Left hindlimb (tissue), 1 donor: ENCODE results near the gene KCNC3.

Experiments used
- DNase-seq: peaks from one replicate; pipeline ENCODE4 v3.0.0-alpha.2; 2018

Gene KCNC3

DNA sequence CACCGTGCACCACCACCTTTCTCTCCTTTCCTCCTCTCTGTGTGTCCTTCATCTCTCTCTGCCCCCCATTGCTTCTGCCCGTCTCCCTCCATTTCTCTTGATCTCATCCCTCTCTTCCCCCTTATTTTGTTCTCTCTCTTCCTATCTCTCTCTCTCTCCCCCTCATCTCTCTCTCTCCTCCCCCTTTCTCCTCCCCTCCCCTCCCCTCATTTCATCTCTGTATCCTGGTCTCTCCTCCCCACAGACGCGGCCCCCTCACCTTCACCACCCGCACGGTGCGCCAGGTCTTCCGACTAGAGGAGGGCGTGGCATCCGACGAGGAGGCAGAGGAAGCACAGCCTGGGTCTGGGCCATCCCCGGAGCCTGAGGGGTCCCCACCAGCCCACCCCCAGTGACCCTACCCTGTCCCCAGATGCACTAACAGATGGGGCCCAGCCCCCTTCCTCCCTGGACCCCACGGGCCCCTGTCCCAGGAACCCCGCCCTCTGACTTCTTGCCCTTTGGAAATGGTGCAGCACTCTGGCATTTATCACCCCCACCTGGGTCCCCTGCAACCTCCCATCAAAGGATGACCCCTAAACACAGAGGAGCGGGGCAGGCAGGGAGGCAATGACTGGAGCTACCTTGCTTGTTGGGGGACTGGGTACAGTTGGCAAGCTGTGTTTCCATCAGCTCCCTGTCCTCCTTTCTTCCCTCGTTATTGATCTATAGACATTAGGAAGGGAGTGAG lies 19.6 kb downstream of the KCNC3 start:
- no peak for DNase-seq

DNA sequence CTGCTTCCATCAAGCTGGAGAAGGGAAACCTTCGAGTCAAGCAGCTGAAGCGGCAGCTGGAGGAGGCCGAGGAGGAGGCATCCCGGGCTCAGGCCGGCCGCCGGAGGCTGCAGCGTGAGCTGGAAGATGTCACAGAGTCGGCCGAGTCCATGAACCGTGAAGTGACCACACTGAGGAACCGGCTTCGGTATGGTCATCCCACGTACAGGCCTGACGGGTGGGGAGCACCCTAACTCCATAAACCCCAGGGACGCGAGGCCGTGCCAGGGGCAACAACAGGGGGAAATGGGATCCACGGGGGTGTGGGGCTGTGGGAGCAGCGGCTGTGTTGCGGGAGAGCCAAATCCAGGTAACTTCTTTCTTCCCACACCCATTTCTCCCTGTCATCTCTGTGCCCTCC lies 20.2 kb downstream of the KCNC3 start:
- no peak for DNase-seq

DNA sequence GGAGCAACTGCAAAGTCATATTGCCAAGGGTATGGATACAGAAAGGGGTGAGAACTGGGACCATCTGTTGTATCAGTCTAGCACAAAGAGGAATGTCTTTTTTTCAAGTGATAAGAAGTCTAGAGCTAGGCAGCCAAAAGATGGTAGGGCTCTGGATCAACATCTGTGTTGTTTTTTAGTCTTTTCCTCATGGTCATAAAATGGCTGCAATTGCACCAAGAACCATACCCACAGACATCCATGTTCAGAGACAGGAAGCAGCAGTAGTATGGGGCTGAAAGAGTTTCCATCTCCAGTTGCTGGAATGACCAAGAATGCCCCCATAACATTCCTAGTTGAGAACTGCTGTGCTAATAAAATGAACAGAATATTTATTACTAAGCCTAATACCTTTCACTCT lies 25.6 kb downstream of the KCNC3 start:
- DNase-seq, result no peak

DNA sequence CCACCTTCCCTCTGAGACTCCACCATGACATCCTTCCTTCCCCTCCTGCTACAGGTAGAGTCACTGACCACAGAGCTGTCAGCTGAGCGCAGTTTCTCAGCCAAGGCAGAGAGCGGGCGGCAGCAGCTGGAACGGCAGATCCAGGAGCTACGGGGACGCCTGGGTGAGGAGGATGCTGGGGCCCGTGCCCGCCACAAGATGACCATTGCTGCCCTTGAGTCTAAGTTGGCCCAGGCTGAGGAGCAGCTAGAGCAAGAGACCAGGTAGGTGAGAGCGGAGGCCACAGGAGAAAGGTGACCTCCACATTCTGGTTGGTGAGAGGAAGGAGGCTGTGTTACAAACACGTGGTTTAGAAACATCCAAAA lies 27.6 kb downstream of the KCNC3 start:
- no peak for DNase-seq

DNA sequence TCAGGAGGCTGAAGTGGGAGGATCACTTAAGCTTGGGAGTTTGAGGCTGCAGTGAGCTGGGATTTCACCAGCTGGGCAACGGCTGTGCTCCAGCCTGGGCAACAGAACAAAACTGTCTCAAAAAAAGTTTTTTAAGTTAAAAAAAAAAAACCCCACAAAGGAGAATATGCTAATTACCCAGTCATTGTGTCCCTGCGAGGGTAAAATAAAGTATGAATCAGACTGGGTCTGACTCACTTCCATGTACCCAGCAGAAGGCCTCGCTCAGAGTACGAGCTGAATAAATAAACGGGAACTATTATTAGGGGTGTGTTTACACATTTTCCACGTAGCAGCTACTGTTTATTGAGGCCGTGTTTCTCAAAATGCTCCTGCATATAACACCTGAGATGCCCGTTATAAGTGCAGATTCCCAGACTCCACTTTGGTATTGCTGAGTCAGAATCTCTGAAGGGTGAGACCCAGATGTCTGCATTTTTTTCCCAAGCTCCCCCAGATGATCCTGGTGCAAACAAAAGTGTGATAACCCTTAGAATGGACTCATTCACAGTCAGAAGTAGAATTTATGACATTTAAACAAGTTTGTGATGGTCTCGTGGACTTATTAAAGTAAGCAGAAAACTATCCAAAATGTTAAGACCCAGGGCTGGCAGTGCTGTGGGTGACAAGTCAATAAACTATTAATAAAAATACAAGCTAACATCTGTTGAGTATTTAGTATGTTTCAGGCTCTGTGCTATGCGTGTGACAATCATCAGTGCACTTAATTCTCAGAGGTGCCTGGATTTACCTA lies 28.2 kb downstream of the KCNC3 start:
- DNase-seq, result no peak

DNA sequence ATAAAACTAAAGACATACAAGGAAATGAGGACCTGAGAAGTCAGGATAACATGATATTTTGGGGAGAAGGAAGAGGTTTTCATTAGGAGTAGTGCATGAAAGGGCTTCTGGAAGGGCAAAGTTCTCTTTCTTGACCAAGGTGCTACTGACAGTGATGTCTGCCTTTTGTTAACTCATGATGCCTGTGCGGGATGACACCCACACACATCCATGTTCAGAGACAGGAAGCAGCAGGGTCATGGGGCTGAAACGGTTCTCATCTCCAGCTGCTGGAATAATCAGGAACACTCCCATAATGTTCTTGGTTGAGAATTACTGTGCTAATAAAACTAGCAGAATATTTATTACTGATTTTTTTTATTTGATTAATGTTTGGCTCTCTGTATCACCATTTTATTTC lies 29.1 kb downstream of the KCNC3 start:
- no peak for DNase-seq

DNA sequence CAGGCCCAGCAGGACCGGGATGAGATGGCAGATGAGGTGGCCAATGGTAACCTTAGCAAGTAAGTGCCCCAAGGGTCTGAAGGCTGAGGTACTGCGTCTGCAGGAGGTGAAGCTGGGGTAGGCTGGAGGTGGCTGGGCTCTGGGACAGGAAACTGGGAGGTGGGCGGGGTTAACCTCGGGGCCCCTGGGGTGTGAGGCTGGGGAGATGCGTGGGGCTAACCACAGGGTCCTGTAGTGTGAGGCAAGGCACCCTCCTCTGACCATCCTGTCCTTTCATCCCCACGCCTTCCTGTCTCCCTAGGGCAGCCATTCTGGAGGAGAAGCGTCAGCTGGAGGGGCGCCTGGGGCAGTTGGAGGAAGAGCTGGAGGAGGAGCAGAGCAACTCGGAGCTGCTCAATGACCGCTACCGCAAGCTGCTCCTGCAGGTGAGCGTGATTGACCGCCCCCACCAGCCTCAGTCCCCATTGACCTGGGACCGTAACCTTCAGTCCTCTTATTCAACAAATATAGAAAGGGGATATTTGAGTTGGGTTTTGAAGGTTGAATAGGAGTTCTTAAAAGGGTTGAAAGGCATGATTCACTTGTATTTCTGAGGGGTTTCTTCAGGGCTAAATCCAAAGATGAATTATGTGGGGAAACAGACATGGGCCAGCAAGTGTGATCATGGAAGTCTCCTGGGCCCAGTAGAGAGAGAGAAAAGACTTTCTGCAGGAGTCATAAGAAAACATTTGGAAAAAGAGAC lies 35.7 kb downstream of the KCNC3 start:
- DNase-seq, result no peak

DNA sequence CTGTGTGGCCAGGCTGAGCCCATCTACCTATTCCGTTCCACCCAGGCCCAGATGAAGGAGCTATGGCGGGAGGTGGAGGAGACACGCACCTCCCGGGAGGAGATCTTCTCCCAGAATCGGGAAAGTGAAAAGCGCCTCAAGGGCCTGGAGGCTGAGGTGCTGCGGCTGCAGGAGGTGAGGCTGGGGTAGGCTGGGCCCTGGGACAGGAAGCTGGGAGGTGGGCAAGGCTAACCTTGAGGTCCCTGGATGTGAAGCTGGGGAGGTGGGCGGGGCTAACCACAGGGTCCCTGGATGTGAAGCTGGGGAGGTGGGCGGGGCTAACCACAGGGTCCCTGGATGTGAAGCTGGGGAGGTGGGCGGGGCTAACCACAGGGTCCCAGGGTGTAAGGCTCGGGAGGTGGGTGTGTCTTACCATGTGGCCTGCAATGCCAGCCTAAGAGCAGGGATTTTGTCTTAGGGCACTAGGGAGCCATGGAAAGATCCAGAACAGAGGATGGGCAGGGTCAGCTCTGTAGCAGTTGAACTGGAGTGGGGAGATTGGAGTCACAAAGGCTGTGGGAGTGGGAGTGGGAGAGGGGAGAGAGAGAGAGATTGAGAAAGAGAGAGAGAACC lies 36.9 kb downstream of the KCNC3 start:
- no peak for DNase-seq

DNA sequence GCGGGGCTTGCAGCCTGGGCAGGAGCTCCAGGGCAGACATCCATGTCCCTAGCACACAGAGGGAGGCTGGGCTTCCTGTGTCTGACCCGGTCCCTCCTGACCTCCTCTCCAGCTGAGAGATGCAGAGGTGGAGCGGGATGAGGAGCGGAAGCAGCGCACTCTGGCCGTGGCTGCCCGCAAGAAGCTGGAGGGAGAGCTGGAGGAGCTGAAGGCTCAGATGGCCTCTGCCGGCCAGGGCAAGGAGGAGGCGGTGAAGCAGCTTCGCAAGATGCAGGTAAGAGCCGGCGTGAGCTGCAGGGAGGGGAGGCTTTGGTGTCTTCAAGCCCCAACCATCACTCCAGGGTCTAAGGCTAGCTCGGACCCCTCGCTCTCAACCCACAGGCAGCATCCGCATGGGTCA lies 38.4 kb downstream of the KCNC3 start:
- DNase-seq, result no peak

DNA sequence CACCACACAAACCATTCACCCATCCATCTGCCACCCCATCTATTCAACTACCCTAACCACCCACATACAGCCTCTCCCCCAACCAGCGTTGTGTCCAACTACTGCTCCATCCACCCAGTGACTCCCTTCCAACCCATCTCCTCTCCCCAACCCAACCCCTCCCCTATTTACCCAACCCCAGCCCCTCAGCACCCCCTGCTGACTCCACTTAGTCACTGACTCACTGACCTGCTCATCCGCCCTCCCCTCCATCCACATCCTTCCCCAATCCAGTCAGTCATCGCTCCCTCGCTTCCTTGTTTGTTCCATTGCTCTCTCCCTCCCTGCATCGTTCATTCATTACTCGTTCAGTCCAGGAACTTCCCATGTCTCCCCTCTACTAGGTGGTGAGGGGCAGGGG lies 39.2 kb downstream of the KCNC3 start:
- no peak for DNase-seq

DNA sequence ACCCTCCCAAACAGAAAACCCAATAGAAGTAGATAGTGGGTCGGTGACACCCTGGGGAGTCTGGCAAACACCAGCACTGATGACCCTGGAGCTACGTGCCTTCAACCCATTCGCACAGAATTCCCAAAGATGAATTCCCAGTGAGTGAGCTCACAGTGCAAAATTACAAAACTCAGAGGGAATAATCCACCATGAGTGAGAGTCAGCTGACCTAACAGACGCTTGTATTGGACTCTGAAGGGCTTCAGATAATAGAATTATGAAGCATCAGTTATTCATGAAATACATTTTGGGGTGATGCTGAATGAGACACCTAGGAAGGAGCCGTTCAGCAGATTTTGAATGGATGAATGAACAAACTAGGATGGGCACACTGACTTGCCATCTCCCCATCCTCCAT lies 40.2 kb downstream of the KCNC3 start:
- no peak for DNase-seq

DNA sequence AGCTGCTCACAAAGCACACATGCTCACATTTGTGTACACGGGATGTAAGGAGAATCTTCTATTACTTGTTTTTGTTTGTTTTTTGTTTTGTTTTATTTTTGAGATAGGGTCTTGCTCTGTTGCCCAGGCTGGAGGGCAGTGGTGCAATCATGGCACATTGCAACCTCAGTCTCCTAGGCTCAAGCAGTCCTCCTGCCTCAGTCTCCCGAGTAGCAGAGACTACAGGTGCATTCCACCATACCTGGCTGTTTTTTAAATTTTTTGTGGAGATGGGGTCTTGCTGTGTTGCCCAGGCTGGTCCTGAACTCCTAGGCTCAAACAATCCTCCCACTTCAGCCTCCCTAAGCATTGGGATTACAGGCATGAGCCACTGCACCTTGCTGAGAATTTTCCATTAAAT lies 41.8 kb downstream of the KCNC3 start:
- no peak for DNase-seq

DNA sequence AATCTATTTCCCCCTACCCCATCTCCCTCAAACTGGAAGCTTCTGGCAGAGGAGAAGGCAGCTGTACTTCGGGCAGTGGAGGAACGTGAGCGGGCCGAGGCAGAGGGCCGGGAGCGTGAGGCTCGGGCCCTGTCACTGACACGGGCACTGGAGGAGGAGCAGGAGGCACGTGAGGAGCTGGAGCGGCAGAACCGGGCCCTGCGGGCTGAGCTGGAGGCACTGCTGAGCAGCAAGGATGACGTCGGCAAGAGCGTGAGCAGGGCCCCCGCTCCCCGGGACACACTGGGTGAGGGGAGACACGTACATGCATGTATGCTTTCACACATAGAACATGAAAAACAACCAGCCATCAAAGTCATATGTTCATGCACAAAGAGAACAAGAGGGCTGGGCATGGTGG lies 42.7 kb downstream of the KCNC3 start:
- no peak for DNase-seq

DNA sequence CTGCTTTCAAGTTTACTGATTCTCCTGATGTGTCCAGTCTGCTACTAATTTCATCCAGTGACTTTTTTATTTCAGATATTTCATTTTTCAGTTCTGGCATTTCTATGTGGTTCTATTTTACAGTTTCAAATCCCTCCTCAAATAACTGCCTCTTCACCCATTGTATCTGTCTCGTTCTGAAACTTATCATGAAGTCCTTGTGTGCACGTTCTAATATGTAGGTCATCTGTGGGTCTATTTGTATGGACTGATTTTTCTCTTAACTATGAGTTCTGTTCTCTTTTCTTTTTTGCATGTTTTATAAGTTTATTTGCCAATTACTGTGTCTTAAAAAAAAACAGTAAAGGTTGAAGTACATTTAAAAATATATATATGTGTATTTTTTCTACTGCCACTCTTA lies 43.3 kb downstream of the KCNC3 start:
- no peak for DNase-seq

DNA sequence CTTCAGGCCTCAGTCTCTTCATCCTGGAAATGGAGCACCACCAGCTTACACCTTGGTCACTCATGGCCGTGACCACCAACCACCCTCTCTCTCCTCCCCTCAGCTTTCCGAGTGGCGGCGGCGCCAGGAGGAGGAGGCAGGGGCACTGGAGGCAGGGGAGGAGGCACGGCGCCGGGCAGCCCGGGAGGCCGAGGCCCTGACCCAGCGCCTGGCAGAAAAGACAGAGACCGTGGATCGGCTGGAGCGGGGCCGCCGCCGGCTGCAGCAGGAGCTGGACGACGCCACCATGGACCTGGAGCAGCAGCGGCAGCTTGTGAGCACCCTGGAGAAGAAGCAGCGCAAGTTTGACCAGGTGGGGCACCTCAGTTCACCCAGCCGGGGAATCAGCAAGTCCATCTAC lies 47.7 kb downstream of the KCNC3 start:
- DNase-seq, result no peak

DNA sequence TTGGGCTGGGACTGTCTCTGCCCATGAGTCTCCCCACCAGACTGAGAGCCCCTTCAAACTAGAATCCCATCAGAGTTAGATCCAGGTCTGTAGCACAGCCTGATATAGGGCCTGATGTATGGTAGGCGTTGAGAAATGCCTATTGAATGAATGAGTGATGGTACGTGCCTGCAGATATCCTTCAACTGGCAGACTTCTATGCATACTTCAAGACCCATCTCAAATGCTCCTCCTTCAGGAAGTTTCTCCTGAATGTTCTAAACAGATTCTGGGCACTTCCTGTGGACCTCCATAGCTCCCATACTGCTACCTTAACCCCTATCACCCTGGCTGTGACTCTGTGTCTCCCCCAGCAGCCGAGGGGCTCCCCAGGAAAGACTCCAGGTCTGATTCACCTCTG lies 48.2 kb downstream of the KCNC3 start:
- no peak for DNase-seq

DNA sequence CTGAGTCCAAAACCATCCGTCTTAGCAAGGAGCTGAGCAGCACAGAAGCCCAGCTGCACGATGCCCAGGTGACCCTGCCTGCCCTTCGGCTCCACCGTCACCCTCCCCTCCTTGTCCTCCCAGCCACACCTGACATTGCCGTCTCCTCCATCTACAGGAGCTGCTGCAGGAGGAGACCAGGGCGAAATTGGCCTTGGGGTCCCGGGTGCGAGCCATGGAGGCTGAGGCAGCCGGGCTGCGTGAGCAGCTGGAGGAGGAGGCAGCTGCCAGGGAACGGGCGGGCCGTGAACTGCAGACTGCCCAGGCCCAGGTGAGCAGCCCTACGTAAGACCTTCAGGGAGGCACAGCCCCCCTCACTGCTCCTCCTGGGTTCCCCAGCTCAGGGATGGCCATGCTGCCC lies 49.1 kb downstream of the KCNC3 start:
- DNase-seq, result no peak

DNA sequence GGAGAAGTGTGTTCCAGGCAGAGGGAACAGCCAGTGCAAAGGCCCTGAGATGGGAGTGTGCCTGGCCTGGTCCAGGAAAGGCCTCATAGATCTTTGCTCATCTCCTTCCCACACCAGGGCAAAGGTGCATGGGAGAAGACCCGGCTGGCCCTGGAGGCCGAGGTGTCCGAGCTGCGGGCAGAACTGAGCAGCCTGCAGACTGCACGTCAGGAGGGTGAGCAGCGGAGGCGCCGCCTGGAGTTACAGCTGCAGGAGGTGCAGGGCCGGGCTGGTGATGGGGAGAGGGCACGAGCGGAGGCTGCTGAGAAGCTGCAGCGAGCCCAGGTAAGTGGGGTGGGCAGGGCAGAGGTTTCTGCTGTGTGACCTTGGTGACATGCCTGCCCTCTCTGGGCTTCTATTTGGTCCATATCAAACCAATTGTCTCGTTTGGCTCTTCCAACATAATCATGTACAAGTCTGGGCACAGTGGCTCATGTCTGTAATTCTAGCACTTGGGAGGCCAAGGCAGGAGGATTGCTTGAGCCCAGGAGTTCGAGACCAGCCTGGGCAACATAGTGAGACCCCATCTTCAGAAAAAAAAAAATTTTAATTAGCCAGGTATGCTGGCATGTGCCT lies 51.1 kb downstream of the KCNC3 start:
- no peak for DNase-seq

DNA sequence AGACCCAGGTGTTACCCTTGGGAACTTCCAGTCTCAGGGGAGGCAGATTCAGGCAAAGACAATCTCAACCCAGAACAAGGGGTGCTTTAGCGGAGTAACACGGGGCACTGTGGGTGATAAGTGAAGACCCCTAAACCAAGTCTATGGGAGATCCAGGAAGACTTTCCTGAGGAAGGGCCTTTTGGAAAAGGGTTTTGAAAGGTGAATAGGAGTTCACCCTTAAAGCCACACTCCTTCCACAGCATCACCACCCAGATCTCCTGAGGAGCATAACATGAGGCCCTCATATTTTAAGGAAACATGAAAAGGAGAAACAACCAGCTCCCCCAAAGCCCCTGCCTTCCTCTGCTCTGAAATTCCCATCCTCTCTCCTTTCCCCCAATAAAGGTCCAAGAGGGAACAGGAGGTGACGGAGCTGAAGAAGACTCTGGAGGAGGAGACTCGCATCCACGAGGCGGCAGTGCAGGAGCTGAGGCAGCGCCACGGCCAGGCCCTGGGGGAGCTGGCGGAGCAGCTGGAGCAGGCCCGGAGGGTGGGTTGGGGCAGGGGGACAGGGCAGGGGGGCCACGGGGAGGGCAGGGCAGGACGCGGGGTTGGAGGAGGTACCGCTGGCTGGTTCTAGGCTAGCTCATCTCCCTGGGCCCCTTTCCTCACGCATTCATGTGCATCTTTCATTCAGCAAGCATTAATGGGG lies 52.7 kb downstream of the KCNC3 start:
- no peak for DNase-seq

DNA sequence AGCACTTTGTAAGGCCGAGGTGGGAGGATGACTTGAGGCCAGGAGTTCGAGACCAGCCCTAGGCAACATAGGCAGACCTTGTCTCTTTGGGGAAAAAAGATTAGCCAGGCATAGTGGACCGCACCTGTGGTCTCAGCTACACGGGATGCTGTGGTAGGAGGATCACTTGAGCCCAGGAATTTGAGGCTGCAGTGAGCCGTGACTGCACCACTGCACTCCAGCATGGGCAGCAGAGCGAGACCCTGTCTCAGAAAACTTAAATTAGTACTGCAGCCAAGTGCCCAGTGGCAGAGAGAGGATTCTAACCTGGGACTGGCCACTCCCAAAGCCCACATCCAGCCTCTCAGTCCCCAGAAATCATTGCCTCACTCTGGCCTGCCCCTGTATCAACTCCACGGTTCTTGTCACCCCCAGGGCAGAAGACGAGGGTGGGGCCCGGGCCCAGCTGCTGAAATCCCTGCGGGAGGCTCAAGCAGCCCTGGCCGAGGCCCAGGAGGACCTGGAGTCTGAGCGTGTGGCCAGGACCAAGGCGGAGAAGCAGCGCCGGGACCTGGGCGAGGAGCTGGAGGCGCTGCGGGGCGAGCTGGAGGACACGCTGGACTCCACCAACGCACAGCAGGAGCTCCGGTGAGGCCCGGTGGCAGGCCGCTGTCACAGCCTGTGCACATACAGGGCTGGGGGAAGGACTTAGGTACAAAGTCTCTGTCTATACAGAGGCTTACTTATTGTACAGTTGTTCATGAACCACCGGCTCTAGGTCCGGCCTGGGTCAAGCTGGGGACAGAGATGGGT lies 53.4 kb downstream of the KCNC3 start:
- no peak for DNase-seq

DNA sequence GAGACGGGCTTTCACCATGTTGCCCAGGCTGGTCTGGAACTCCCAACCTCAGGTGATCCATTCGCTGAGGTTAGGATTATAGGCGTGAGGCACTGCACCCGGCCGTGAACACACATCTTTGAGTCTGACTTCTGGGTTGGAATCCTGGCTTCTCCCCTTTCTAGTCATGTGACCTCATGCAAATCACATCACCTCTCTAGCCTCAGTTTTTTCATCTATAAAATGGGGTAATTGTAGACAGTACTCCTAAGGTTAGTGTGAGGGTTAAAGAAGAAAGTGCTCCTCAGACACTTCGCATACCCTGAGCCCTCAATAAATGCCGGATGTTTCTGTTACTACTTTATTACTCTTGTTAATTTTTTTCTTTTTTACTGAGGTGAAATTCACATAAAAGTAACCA lies 55.4 kb downstream of the KCNC3 start:
- no peak for DNase-seq
